B cell (primary cell): Measurements from ENCODE around the gene KRR1.

Experiments
- CTCF ChIP-seq: fragments of 200-600 bp; IDR thresholded peaks from one replicate; pipeline ENCODE4 v1.8.0; 2022; ENCODE audit warnings: antibody characterized with exemption, mild to moderate bottlenecking
- EZH2 ChIP-seq: IDR thresholded peaks from 2 replicates; pipeline ENCODE4 v1.6.1; 2012; ENCODE audit warnings: borderline replicate concordance, low read depth, mild to moderate bottlenecking, moderate library complexity, low read length; ENCODE audit not compliant: insufficient read depth, poor library complexity, severe bottlenecking

- TF ChIP-seq CTCF: no peak
- no peak for TF ChIP-seq EZH2
Observed at GRCh38 chr12:75542942-75543341, 31.5 kb upstream of the KRR1 start.
